ENCODE data around the gene PATJ. TPM values are rescaled to one million over a fixed set of nuclear protein-coding genes. Genes with fewer than 3 reads are reported as not detected.

The PATJ gene
- total RNA-seq, 1 donor from 2014 or later: 31.2 TPM

DNA sequence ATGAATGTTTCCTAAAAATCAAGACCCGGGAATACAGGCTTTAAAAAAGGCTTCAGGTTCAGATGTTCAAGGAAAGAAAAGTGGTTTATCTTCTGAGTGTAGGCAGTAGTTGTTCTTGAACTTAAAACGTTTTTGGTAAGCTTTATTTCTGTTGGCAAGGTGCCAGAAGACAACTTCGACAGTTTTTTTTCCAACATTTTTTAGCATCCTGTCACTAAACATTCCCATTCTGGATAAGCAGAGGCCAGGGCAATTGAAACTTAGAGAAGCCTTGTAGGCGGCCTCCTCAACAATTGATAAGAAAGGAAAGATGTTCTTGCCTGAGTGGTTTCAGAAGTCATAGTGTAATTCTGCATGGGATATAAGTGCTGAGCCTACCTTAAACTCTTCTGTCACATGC is 66.7 kb downstream of the PATJ start:
- intact Hi-C loops (cut with micrococcal nuclease): no loop called here

DNA sequence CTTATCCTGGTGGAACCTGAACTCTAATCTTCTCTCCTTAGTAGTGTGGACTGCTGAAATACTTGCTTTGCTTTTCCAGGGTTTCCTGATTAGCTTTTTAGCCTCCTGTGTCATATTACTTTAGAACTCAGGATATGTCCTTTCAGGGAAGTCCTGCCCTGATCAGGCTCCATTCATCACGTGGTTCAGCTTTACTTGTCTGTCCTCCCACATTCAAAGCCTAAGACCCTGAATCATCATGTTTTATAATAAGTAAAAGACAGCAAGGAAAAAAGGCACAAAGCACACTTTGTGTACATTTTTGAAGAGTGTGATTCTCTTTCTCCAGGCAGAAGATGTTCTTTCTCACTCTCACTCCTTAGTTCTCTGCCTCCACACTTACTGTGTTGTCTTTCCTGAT is 70.6 kb downstream of the PATJ start:
- ChIA-PET CTCF (no interaction called here), POLR2A (no interaction called here)
- TF ChIP-seq, protein P1, sequence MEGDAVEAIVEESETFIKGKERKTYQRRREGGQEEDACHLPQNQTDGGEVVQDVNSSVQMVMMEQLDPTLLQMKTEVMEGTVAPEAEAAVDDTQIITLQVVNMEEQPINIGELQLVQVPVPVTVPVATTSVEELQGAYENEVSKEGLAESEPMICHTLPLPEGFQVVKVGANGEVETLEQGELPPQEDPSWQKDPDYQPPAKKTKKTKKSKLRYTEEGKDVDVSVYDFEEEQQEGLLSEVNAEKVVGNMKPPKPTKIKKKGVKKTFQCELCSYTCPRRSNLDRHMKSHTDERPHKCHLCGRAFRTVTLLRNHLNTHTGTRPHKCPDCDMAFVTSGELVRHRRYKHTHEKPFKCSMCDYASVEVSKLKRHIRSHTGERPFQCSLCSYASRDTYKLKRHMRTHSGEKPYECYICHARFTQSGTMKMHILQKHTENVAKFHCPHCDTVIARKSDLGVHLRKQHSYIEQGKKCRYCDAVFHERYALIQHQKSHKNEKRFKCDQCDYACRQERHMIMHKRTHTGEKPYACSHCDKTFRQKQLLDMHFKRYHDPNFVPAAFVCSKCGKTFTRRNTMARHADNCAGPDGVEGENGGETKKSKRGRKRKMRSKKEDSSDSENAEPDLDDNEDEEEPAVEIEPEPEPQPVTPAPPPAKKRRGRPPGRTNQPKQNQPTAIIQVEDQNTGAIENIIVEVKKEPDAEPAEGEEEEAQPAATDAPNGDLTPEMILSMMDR (IDR thresholded peaks at IDR 0.05): no peak
- Mint-ChIP-seq H3K27me3 (no peaks in the 10 kb centered on the region), H3K9me3 (no peaks in the 10 kb centered on the region), H3K27ac (no peak overlapping the region), H3K4me3 (no peak overlapping the region), H3K36me3 (ENCODE audit: low read depth) (peaks cover 18% of the 10 kb centered on the region), H3K4me1 (no peaks in the 10 kb centered on the region)
- DNase-seq (no peak), ATAC-seq (ENCODE audit: low read depth) (no peak)
- intact Hi-C loops (cut with micrococcal nuclease): no loop called here

More for the DNA sequence above, 66.7 kb downstream of the PATJ start:
- H3K27me3 Mint-ChIP-seq: no peaks in the 10 kb centered on the region
- TF ChIP-seq, protein P1 (IDR thresholded peaks at IDR 0.05): no peak
- H3K4me3 Mint-ChIP-seq: no peak overlapping the region
- no peak overlapping the region for H3K27ac Mint-ChIP-seq
- POLR2A ChIA-PET: no interaction called here
- no peaks in the 10 kb centered on the region for H3K4me1 Mint-ChIP-seq
- H3K36me3 Mint-ChIP-seq (ENCODE audit: low read depth): peaks cover 35% of the 10 kb centered on the region
- DNase-seq (no peak), ATAC-seq (ENCODE audit: low read depth) (no peak)
- no peaks in the 10 kb centered on the region for H3K9me3 Mint-ChIP-seq
- CTCF ChIA-PET: no interaction called here

- H3K27me3 Mint-ChIP-seq: no peaks in the 10 kb centered on the region
- ChIA-PET POLR2A (no interaction called here), CTCF (no interaction called here)
- H3K4me1 Mint-ChIP-seq: no peaks in the 10 kb centered on the region
- intact Hi-C loops (cut with micrococcal nuclease): no loop called here
- DNase-seq (no peak), ATAC-seq (ENCODE audit: low read depth) (no peak)
- H3K9me3 Mint-ChIP-seq: no peaks in the 10 kb centered on the region
- no peak overlapping the region for H3K27ac Mint-ChIP-seq
- peaks cover 16% of the 10 kb centered on the region for H3K36me3 Mint-ChIP-seq (ENCODE audit: low read depth)
- no peak overlapping the region for H3K4me3 Mint-ChIP-seq
- TF ChIP-seq, protein P1 (IDR thresholded peaks at IDR 0.05): no peak
Observed at GRCh38 chr1:61816191-61816590, 73.9 kb downstream of the PATJ start.

- TF ChIP-seq, protein P1 (IDR thresholded peaks at IDR 0.05): no peak
- Mint-ChIP-seq H3K27ac (no peak overlapping the region), H3K4me1 (no peaks in the 10 kb centered on the region), H3K36me3 (ENCODE audit: low read depth) (peaks cover 31% of the 10 kb centered on the region), H3K27me3 (no peaks in the 10 kb centered on the region), H3K4me3 (no peak overlapping the region), H3K9me3 (no peaks in the 10 kb centered on the region)
- CTCF ChIA-PET: no interaction called here
- POLR2A ChIA-PET: no interaction called here
- DNase-seq (no peak), ATAC-seq (ENCODE audit: low read depth) (no peak)
- intact Hi-C loops (cut with micrococcal nuclease): no loop called here
Observed at GRCh38 chr1:61818992-61819391, 76.7 kb downstream of the PATJ start.

DNA sequence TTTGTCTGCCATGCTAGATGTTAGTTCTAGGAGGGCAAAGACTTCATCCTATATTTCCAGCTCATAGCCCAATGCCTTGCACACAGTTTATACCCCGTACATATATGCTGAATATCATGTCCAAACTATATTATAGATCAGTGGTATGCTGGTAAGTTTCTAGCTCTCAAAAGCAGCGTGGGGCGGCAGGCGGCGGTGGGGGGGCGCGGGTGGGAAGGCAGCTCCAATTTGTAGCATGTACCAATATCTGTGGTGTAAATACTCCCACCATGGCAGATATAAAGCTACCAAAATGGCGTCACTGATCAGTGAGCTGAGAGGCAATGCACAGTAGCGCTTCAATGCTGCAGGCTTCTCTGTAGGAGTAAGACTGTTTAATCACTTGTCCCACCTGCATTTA is 77.1 kb downstream of the PATJ start:
- peaks cover 34% of the 10 kb centered on the region for H3K36me3 Mint-ChIP-seq (ENCODE audit: low read depth)
- POLR2A ChIA-PET: no interaction called here
- CTCF ChIA-PET: no interaction called here
- no peak overlapping the region for H3K4me3 Mint-ChIP-seq
- H3K27me3 Mint-ChIP-seq: no peaks in the 10 kb centered on the region
- intact Hi-C loops (cut with micrococcal nuclease): no loop called here
- H3K9me3 Mint-ChIP-seq: no peaks in the 10 kb centered on the region
- TF ChIP-seq, protein P1 (IDR thresholded peaks at IDR 0.05): no peak
- DNase-seq: no peak
- ATAC-seq (ENCODE audit: low read depth): no peak
- no peaks in the 10 kb centered on the region for H3K4me1 Mint-ChIP-seq
- no peak overlapping the region for H3K27ac Mint-ChIP-seq
